ENCODE measurements around the gene PTGIS.
"Not testable (repeated sequence)": the region's sequence is repeated elsewhere in the genome, so short reads cannot be mapped to it uniquely, and the experiment has no call there.

The PTGIS gene

GRCh38 chr20:49579874-49580812, 12.2 kb upstream of the PTGIS start:
- no peak for DNase-seq (ENCODE audit: low read depth in 3 of 3)

- DNase-seq (ENCODE audit: low read depth in 3 of 3): no peak
These were observed 11.3 kb upstream of the PTGIS start for GRCh38 chr20:49579195-49579594.

- no peak for DNase-seq (ENCODE audit: low read depth in 3 of 3)
These were observed 10.5 kb upstream of the PTGIS start for GRCh38 chr20:49578436-49578835.

- DNase-seq (ENCODE audit: low read depth in 3 of 3): no peak
These were observed 7.7 kb upstream of the PTGIS start for GRCh38 chr20:49575551-49576060.

GRCh38 chr20:49573900-49574416, 6.0 kb upstream of the PTGIS start:
- DNase-seq (ENCODE audit: low read depth in 3 of 3): no peak

GRCh38 chr20:49572857-49573256, 4.9 kb upstream of the PTGIS start:
- DNase-seq (ENCODE audit: low read depth in 3 of 3): no peak

GRCh38 chr20:49571553-49571835, 3.6 kb upstream of the PTGIS start:
- DNase-seq (ENCODE audit: low read depth in 3 of 3): no peak

- no peak for DNase-seq (ENCODE audit: low read depth in 3 of 3)
These were observed 3.1 kb upstream of the PTGIS start for GRCh38 chr20:49570828-49571552.

GRCh38 chr20:49570161-49570827, 2.4 kb upstream of the PTGIS start:
- no peak for DNase-seq (ENCODE audit: low read depth in 3 of 3)

- DNase-seq (ENCODE audit: low read depth in 3 of 3): no peak
These were observed 1.6 kb upstream of the PTGIS start for GRCh38 chr20:49569411-49570115.

- no peak for DNase-seq (ENCODE audit: low read depth in 3 of 3)
These were observed 578 bp upstream of the PTGIS start for GRCh38 chr20:49568278-49569151.

- DNase-seq (ENCODE audit: low read depth in 3 of 3): no peak
These were observed 1.3 kb downstream of the PTGIS start for GRCh38 chr20:49566401-49567364.

GRCh38 chr20:49564991-49565390, 2.9 kb downstream of the PTGIS start:
- DNase-seq (ENCODE audit: low read depth in 3 of 3): not testable (repeated sequence)

- no peak for DNase-seq (ENCODE audit: low read depth in 3 of 3)
These were observed 4.6 kb downstream of the PTGIS start for GRCh38 chr20:49563015-49563980.

- DNase-seq (ENCODE audit: low read depth in 3 of 3): no peak
These were observed 5.5 kb downstream of the PTGIS start for GRCh38 chr20:49562311-49563014.

GRCh38 chr20:49561806-49562205, 6.1 kb downstream of the PTGIS start:
- no peak for DNase-seq (ENCODE audit: low read depth in 3 of 3)

GRCh38 chr20:49561256-49561655, 6.7 kb downstream of the PTGIS start:
- no peak for DNase-seq (ENCODE audit: low read depth in 3 of 3)

GRCh38 chr20:49560646-49561045, 7.3 kb downstream of the PTGIS start:
- DNase-seq (ENCODE audit: low read depth in 3 of 3): no peak
